HCT116 (cell line): ENCODE measurements around the gene CENATAC. TPM values are rescaled to one million over a fixed set of nuclear protein-coding genes. Genes with fewer than 3 reads are reported as not detected.

Experiments
- ATAC-seq: fragments of 200-7000 bp; cut with Tn5 transposase; 2 replicates; pipeline ENCODE4 v1.9.1; 2020; ENCODE audit warnings: mild to moderate bottlenecking, moderate library complexity
- BruUV-seq: library from RNA; stranded (reverse); fragments of 400-500 nt; replicated peaks from 2 replicates; lab custom pipeline; 2021; lab: Mats Ljungman, UMichigan
- CTCF ChIA-PET: fragments of 300-600 bp; sonication (Branson Sonifier 250); formaldehyde crosslinking; loops from one replicate; lab custom pipeline; 2021; ENCODE audit warnings: antibody characterized with exemption; lab: Charles Lee
- POLR2A ChIA-PET: fragments of 300-600, 350-600 bp; sonication (Branson Sonifier 250); formaldehyde crosslinking; loops from one replicate; lab custom pipeline; 2021; ENCODE audit warnings: antibody characterized with exemption; lab: Charles Lee
- RAD21 ChIA-PET, 2 experiments: fragments of 300-600 bp; sonication (Branson Sonifier 250); formaldehyde crosslinking; loops; one replicate each; lab custom pipeline; 2023; ENCODE audit warnings: low total read pairs in 2 of 2; ENCODE audit not compliant: uncharacterized antibody in 2 of 2, unreplicated experiment in 2 of 2, low non-redundant PET in 1 of 2; lab: Charles Lee
- DNase-seq: peaks from one replicate; pipeline ENCODE4 v3.0.0-alpha.2; 2010; ENCODE audit warnings: low read depth, low spot score
- H2AFZ ChIP-seq: fragments of 200-600 bp; shearing (Covaris generic), sonication (generic); 2 replicates; pipeline ENCODE4 v1.6.1; 2017; ENCODE audit warnings: low read depth, mixed run types, mixed read lengths, antibody characterized with exemption, low read length; ENCODE audit not compliant: poor library complexity, severe bottlenecking
- H3K27ac ChIP-seq: 2 replicates; pipeline ENCODE4 v1.5.1; 2012; ENCODE audit warnings: low read depth, low read length
- H3K27me3 ChIP-seq: fragments of 200-600 bp; sonication (generic); 2 replicates; pipeline ENCODE4 v1.6.1; 2016; ENCODE audit warnings: mixed run types, low read length, mixed read lengths; ENCODE audit not compliant: insufficient read depth
- H3K36me3 ChIP-seq, 2 experiments: fragments of 200-500 bp in 1 of 2; fragments of 200-600 bp in 1 of 2; sonication (Bioruptor generic) in 1 of 2; sonication (generic) in 1 of 2; 2 replicates each; pipeline versions ENCODE4 v1.5.1 to v1.6.1; 2014 to 2016; ENCODE audit warnings: low read length in 2 of 2, inconsistent platforms in 1 of 2, mixed read lengths in 1 of 2, mixed run types in 1 of 2; ENCODE audit not compliant: insufficient read depth in 2 of 2, control insufficient read depth in 1 of 2
- H3K4me1 ChIP-seq, 2 experiments: fragments of 200-600 bp in 1 of 2; sonication (generic) in 1 of 2; 2 replicates each; pipeline versions ENCODE4 v1.5.1 to v1.6.1; 2012 to 2017; ENCODE audit warnings: low read length in 2 of 2, inconsistent platforms in 1 of 2, mild to moderate bottlenecking in 1 of 2, mixed read lengths in 1 of 2, mixed run types in 1 of 2, moderate library complexity in 1 of 2; ENCODE audit not compliant: insufficient read depth in 2 of 2, control insufficient read depth in 1 of 2
- H3K4me2 ChIP-seq: fragments of 200-600 bp; sonication (generic); 2 replicates; pipeline ENCODE4 v1.6.1; 2017; ENCODE audit warnings: mixed run types, low read length, mixed read lengths
- H3K4me3 ChIP-seq, 2 experiments: fragments of 200-600 bp in 1 of 2; sonication (generic) in 1 of 2; replicated peaks in 1 of 2; 2 replicates each; pipeline ENCODE4 v1.5.1; 2011 to 2016; ENCODE audit warnings: low read length in 2 of 2, control low read depth in 1 of 2, low read depth in 1 of 2, mild to moderate bottlenecking in 1 of 2, mixed read lengths in 1 of 2, mixed run types in 1 of 2
- H3K79me2 ChIP-seq: fragments of 200-600 bp; sonication (generic); 2 replicates; pipeline ENCODE4 v1.6.1; 2017; ENCODE audit warnings: mild to moderate bottlenecking, mixed run types, low read length, moderate library complexity, mixed read lengths; ENCODE audit not compliant: insufficient read depth
- H3K9ac ChIP-seq: fragments of 200-600 bp; sonication (generic); 2 replicates; pipeline ENCODE4 v1.6.1; 2016; ENCODE audit warnings: low read length, mixed read lengths
- H3K9me2 ChIP-seq: fragments of 200-600 bp; sonication (generic), shearing (Covaris generic); 2 replicates; pipeline ENCODE4 v1.6.1; 2017; ENCODE audit warnings: mixed run types, mild to moderate bottlenecking, moderate library complexity; ENCODE audit not compliant: insufficient read depth
- H3K9me3 ChIP-seq, 2 experiments: fragments of 200-500 bp in 1 of 2; fragments of 200-600 bp in 1 of 2; sonication (Bioruptor generic) in 1 of 2; sonication (generic) in 1 of 2; 2 replicates each; pipeline ENCODE4 v1.6.1; 2014 to 2017; ENCODE audit warnings: low read length in 2 of 2, mixed read lengths in 2 of 2, inconsistent platforms in 1 of 2, low read depth in 1 of 2, mild to moderate bottlenecking in 1 of 2, mixed run types in 1 of 2, moderate library complexity in 1 of 2; ENCODE audit not compliant: control insufficient read depth in 1 of 2, insufficient read depth in 1 of 2
- H4K20me1 ChIP-seq: fragments of 200-600 bp; sonication (generic), shearing (Covaris generic); 2 replicates; pipeline ENCODE4 v1.6.1; 2017; ENCODE audit warnings: mixed run types, mild to moderate bottlenecking, moderate library complexity; ENCODE audit not compliant: insufficient read depth
- CBX3 ChIP-seq: IDR thresholded peaks from 2 replicates; pipeline ENCODE4 v1.6.1; 2012; ENCODE audit warnings: low read depth
- CEBPB ChIP-seq: IDR thresholded peaks from 2 replicates; pipeline ENCODE4 v1.6.1; 2012; ENCODE audit warnings: low read depth
- CTCF ChIP-seq, 3 experiments: fragments of 200-600 bp in 1 of 3; sonication (generic) in 1 of 3; IDR thresholded peaks in 2 of 3; conservative IDR thresholded peaks in 1 of 3; 2 replicates each; pipeline ENCODE4 v1.5.1; 2012 to 2017; ENCODE audit warnings: low read depth in 2 of 3, low read length in 2 of 3, antibody characterized with exemption in 1 of 3, borderline replicate concordance in 1 of 3, control low read depth in 1 of 3, mild to moderate bottlenecking in 1 of 3, mixed read lengths in 1 of 3, mixed run types in 1 of 3, moderate library complexity in 1 of 3; ENCODE audit not compliant: insufficient read depth in 1 of 3
- EGR1 ChIP-seq: IDR thresholded peaks from 2 replicates; pipeline ENCODE4 v1.6.1; 2012; ENCODE audit warnings: low read depth
- EZH2 ChIP-seq: fragments of 200-600 bp; sonication (generic); IDR thresholded peaks from 2 replicates; pipeline ENCODE4 v1.6.1; 2017; ENCODE audit warnings: antibody characterized with exemption, mixed run types
- FOSL1 ChIP-seq: IDR thresholded peaks from 2 replicates; pipeline ENCODE4 v1.6.1; 2012; ENCODE audit warnings: low read depth
- JUND ChIP-seq: IDR thresholded peaks from 2 replicates; pipeline ENCODE4 v1.6.1; 2012
- MAX ChIP-seq: IDR thresholded peaks from 2 replicates; pipeline ENCODE4 v1.6.1; 2012
- POLR2A ChIP-seq: IDR thresholded peaks from 2 replicates; pipeline ENCODE4 v1.7.0; 2011; ENCODE audit warnings: borderline replicate concordance; ENCODE audit not compliant: insufficient read depth, insufficient read length; ENCODE audit errors: extremely low read depth
- POLR2AphosphoS5 ChIP-seq: IDR thresholded peaks from 2 replicates; pipeline ENCODE4 v1.6.1; 2011; ENCODE audit warnings: mild to moderate bottlenecking, low read depth, low read length, moderate library complexity
- RAD21 ChIP-seq: IDR thresholded peaks from 2 replicates; pipeline ENCODE4 v1.6.1; 2012; ENCODE audit warnings: low read depth, mild to moderate bottlenecking
- REST ChIP-seq: IDR thresholded peaks from 2 replicates; pipeline ENCODE4 v1.6.1; 2012; ENCODE audit warnings: low read depth
- SIN3A ChIP-seq: IDR thresholded peaks from 2 replicates; pipeline ENCODE4 v1.6.1; 2012; ENCODE audit warnings: low read depth
- SP1 ChIP-seq: IDR thresholded peaks from 2 replicates; pipeline ENCODE4 v1.6.1; 2012; ENCODE audit warnings: low read depth
- YY1 ChIP-seq: IDR thresholded peaks from 2 replicates; pipeline ENCODE4 v1.6.1; 2011; ENCODE audit warnings: low read length, low read depth, moderate library complexity, mild to moderate bottlenecking; ENCODE audit not compliant: insufficient replicate concordance; ENCODE audit errors: extremely low read depth
- ZFX ChIP-seq: fragments of 450-650 bp; IDR thresholded peaks from 2 replicates; pipeline ENCODE4 v1.6.1; 2017
- intact Hi-C: fragments of 100-400 bp; cut with micrococcal nuclease; formaldehyde crosslinking; loops from 2 replicates; pipeline ENCODE4 v1.10.0; 2022
- total RNA-seq: library from RNA; stranded (reverse); gene quantifications from one replicate; pipeline ENCODE4 v1.2.1, GENCODE V29; 2021; ENCODE audit not compliant: unreplicated experiment

The CENATAC gene
- total RNA-seq, 1 experiment from 2014 or later, result 28.9 TPM

- peaks cover 6 to 13% of the 10 kb centered on the region in 2 experiments; a peak in 1 of 4 replicates for H3K36me3 ChIP-seq
- ChIA-PET POLR2A (interaction anchor here (0.7 kb wide), 1 partner anchor 55 kb away, joined by 3 read pairs; no protein-coding TSS in a partner anchor), RAD21 (no interaction called here), CTCF (no interaction called here)
- no peak within 1 kb of the TSS for H2AFZ ChIP-seq
- BruUV-seq, result no TSS peak
- peaks cover 5 to 38% of the 10 kb centered on the region in 2 experiments; a peak in 3 of 4 replicates for H3K4me1 ChIP-seq
- H3K79me2 ChIP-seq, result peaks cover 26% of the 10 kb centered on the region
- intact Hi-C loops, result no loop called here
- H3K27ac ChIP-seq, result peak within 1 kb of the TSS; percentile 89
- TF ChIP-seq SIN3A (peak; percentile 52; the same call in 1 of the 2 replicates), EGR1 (peak; percentile 96), POLR2A (peak; percentile 74), REST (no peak), SP1 (peak; percentile 76), JUND (no peak), EZH2 (no peak), POLR2AphosphoS5 (peak; percentile 97), MAX (peak; percentile 100), CEBPB (no peak), RAD21 (peak; percentile 73), ZFX (peak; percentile 33; the same call in 1 of the 2 replicates), CTCF (IDR thresholded peaks at IDR 0.05 in 2 of 3, conservative IDR thresholded peaks at IDR 0.05 in 1 of 3; ENCODE audit: borderline replicate concordance in 1 of 3, insufficient read depth in 1 of 3, low read depth in 2 of 3, low read length in 2 of 3) (peak in 1 of 3 experiments; percentile 84; a peak in 4 of 6 replicates), FOSL1 (no peak), CBX3 (peak; percentile 100), YY1 (peak; percentile 70)
- H4K20me1 ChIP-seq, result no peaks in the 10 kb centered on the region
- DNase-seq (peak; percentile 97), ATAC-seq (peak; percentile 91)
- no peaks in the 10 kb centered on the region for H3K27me3 ChIP-seq
- H3K9me2 ChIP-seq, result no peaks in the 10 kb centered on the region
- H3K9ac ChIP-seq, result peak within 1 kb of the TSS; percentile 97
- H3K4me3 ChIP-seq, result peak within 1 kb of the TSS; percentile 86 to 91
- H3K9me3 ChIP-seq, result no peaks in the 10 kb centered on the region
- peak within 1 kb of the TSS; percentile 99 for H3K4me2 ChIP-seq
These were observed 32.5 kb downstream of the CENATAC start, which contains the start of gene SLC37A4 for GRCh38 chr11:119030329-119031047. TSS of gene SLC37A4 (minus strand) at chr11:119030877.
